HCEC 1CT (cell line): ENCODE data around the gene MINDY3.
"Not testable (repeated sequence)": the region's sequence is repeated elsewhere in the genome, so short reads cannot be mapped to it uniquely, and the experiment has no call there.

Experiments used
- DNase-seq: peaks from one replicate; pipeline ENCODE4 v3.0.0-alpha.2; 2017

Gene MINDY3

GRCh38 chr10:15764892-15765454 is 95.3 kb downstream of the MINDY3 start:
- no peak for DNase-seq

- DNase-seq = no peak
Measured at GRCh38 chr10:15763006-15763405, 97.3 kb downstream of the MINDY3 start.

- not testable (repeated sequence) for DNase-seq
Measured at GRCh38 chr10:15762239-15762638, 98.1 kb downstream of the MINDY3 start.

- DNase-seq = not testable (repeated sequence)
Measured at GRCh38 chr10:15761224-15761623, 99.1 kb downstream of the MINDY3 start.

GRCh38 chr10:15760681-15761080 is 99.6 kb downstream of the MINDY3 start:
- no peak for DNase-seq

- DNase-seq = no peak
Measured at GRCh38 chr10:15759265-15759664, 101.0 kb downstream of the MINDY3 start.

- no peak for DNase-seq
Measured at GRCh38 chr10:15758618-15759017, 101.7 kb downstream of the MINDY3 start.

GRCh38 chr10:15754937-15755336 is 105.4 kb downstream of the MINDY3 start:
- DNase-seq = no peak

GRCh38 chr10:15751046-15751445 is 109.3 kb downstream of the MINDY3 start:
- DNase-seq = no peak

- DNase-seq = no peak
Measured at GRCh38 chr10:15748126-15748525, 112.2 kb downstream of the MINDY3 start.

GRCh38 chr10:15747632-15748031 is 112.7 kb downstream of the MINDY3 start:
- no peak for DNase-seq

GRCh38 chr10:15745751-15746150 is 114.6 kb downstream of the MINDY3 start:
- peak; percentile 36 for DNase-seq

GRCh38 chr10:15744217-15744865 is 116.0 kb downstream of the MINDY3 start:
- peak; percentile 55 for DNase-seq

GRCh38 chr10:15743443-15743842 is 116.9 kb downstream of the MINDY3 start:
- DNase-seq = no peak

GRCh38 chr10:15742836-15743235 is 117.5 kb downstream of the MINDY3 start:
- DNase-seq = no peak

GRCh38 chr10:15742102-15742501 is 118.2 kb downstream of the MINDY3 start:
- no peak for DNase-seq

GRCh38 chr10:15741581-15741980 is 118.7 kb downstream of the MINDY3 start:
- DNase-seq = no peak

- no peak for DNase-seq
Measured at GRCh38 chr10:15740261-15740660, 120.0 kb downstream of the MINDY3 start.

- no peak for DNase-seq
Measured at GRCh38 chr10:15739254-15739970, 120.9 kb downstream of the MINDY3 start.

GRCh38 chr10:15738270-15738925 is 121.9 kb downstream of the MINDY3 start:
- DNase-seq = no peak

- DNase-seq = no peak
Measured at GRCh38 chr10:15737656-15738055, 122.7 kb downstream of the MINDY3 start.

GRCh38 chr10:15735763-15736162 is 124.5 kb downstream of the MINDY3 start:
- DNase-seq = no peak

GRCh38 chr10:15730341-15730740 is 130.0 kb downstream of the MINDY3 start:
- DNase-seq = no peak

GRCh38 chr10:15729890-15730289 is 130.4 kb downstream of the MINDY3 start:
- no peak for DNase-seq
